Measurements from ENCODE around the gene CNMD. TPM values are rescaled to one million over a fixed set of nuclear protein-coding genes. Genes with fewer than 3 reads are reported as not detected.

The CNMD gene
- polyA plus RNA-seq, 1 donor from 2014 or later, result not detected

DNA sequence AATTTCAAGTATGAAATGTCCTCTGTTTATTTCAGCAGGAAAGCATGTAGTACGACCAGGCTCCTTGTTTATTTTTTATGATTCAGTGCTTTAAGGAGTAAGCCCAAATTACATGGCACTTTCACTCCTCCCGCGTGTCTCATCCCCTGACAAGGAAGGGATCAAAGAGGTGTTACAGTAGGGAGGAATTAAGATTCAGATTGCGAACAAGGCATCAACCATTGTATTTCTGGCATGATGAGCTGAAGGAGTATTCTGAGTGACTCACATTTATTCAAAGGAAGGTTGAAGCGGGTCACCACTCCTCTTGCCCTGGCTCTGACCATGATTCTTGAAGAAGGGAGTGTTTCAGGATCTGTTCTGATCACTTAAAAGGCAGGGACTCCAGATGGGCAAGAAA lies 46.1 kb upstream of the CNMD start:
- Histone ChIP-seq H3K4me3 (ENCODE audit: low read length) (no peak overlapping the region), H3K27me3 (ENCODE audit: insufficient read depth, low read depth, low read length) (no peaks in the 10 kb centered on the region), H3K36me3 (ENCODE audit: insufficient read depth, low read length) (no peaks in the 10 kb centered on the region), H3K9ac (ENCODE audit: low read length) (no peak overlapping the region), H2AFZ (ENCODE audit: low read depth, low read length) (no peak overlapping the region), H3K4me2 (ENCODE audit: low read length) (no peak overlapping the region), H3K79me2 (replicated peaks; ENCODE audit: insufficient read depth, low read length) (no peaks in the 10 kb centered on the region), H4K20me1 (ENCODE audit: insufficient read depth) (no peaks in the 10 kb centered on the region), H3F3A (ENCODE audit: insufficient read depth, low read length, poor library complexity, severe bottlenecking) (no peaks in the 10 kb centered on the region), H3K9me2 (ENCODE audit: insufficient read depth, low read length) (no peaks in the 10 kb centered on the region), H3K27ac (ENCODE audit: low read length) (peak overlapping the region; percentile 44), H3K9me3 (ENCODE audit: low read length) (no peaks in the 10 kb centered on the region)
- TF ChIP-seq RAD21 (conservative IDR thresholded peaks at IDR 0.05), result no peak
- no peak for TF ChIP-seq REST (IDR thresholded peaks at IDR 0.05; ENCODE audit: borderline replicate concordance)
- TF ChIP-seq, protein P1, sequence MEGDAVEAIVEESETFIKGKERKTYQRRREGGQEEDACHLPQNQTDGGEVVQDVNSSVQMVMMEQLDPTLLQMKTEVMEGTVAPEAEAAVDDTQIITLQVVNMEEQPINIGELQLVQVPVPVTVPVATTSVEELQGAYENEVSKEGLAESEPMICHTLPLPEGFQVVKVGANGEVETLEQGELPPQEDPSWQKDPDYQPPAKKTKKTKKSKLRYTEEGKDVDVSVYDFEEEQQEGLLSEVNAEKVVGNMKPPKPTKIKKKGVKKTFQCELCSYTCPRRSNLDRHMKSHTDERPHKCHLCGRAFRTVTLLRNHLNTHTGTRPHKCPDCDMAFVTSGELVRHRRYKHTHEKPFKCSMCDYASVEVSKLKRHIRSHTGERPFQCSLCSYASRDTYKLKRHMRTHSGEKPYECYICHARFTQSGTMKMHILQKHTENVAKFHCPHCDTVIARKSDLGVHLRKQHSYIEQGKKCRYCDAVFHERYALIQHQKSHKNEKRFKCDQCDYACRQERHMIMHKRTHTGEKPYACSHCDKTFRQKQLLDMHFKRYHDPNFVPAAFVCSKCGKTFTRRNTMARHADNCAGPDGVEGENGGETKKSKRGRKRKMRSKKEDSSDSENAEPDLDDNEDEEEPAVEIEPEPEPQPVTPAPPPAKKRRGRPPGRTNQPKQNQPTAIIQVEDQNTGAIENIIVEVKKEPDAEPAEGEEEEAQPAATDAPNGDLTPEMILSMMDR (IDR thresholded peaks at IDR 0.05; ENCODE audit: poor library complexity, severe bottlenecking), result no peak
- no peak for TF ChIP-seq EZH2 (IDR thresholded peaks at IDR 0.05; ENCODE audit: borderline replicate concordance, insufficient read depth, low read length, poor library complexity, severe bottlenecking)
- peak; percentile 24 for TF ChIP-seq POLR2AphosphoS5 (IDR thresholded peaks at IDR 0.05)

DNA sequence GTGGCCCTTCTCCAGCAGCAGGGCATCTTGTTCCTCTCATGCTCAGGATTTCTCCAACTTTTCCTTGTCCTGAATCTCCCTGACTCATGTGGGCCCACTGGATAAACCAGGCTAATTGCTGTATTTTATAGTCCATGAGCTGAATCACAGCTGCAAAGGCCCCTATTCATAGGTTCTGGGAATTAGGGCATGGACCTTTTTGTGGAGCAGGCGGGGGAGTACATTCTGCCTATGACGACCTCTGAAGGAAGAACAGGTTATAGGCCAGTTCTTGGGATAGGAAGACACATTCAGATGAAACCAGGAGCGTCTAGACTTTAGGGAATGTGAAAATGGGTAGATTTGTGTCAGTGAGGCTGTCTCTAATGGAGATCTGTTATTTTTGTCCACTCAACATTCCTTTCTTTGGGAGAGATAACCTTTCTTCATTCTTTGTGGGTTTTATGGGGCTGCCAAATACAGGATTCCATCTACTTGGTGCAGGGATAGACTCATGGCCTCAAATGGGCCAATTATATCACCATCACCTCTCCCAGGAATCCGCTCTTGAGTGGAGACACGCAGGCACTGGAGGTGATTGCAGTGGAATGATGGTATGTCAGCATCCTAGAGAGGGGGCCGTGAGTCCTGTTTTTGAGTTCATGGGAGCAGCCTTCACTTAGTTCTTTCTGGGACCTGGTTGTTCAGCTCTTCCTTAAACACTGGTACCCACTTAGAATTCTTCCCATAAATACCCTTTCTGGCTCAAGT lies 45.1 kb upstream of the CNMD start:
- Histone ChIP-seq H3F3A (ENCODE audit: insufficient read depth, low read length, poor library complexity, severe bottlenecking) (no peaks in the 10 kb centered on the region), H3K9me2 (ENCODE audit: insufficient read depth, low read length) (no peaks in the 10 kb centered on the region), H3K79me2 (replicated peaks; ENCODE audit: insufficient read depth, low read length) (no peaks in the 10 kb centered on the region), H3K9me3 (ENCODE audit: low read length) (no peaks in the 10 kb centered on the region), H3K4me3 (ENCODE audit: low read length) (no peak overlapping the region), H3K9ac (ENCODE audit: low read length) (no peak overlapping the region), H4K20me1 (ENCODE audit: insufficient read depth) (no peaks in the 10 kb centered on the region), H3K27me3 (ENCODE audit: insufficient read depth, low read depth, low read length) (no peaks in the 10 kb centered on the region), H3K36me3 (ENCODE audit: insufficient read depth, low read length) (no peaks in the 10 kb centered on the region), H3K27ac (ENCODE audit: low read length) (no peak overlapping the region), H2AFZ (ENCODE audit: low read depth, low read length) (no peak overlapping the region), H3K4me2 (ENCODE audit: low read length) (no peak overlapping the region)
- no peak for TF ChIP-seq REST (IDR thresholded peaks at IDR 0.05; ENCODE audit: borderline replicate concordance)
- TF ChIP-seq MXI1 (conservative IDR thresholded peaks at IDR 0.05; ENCODE audit: poor library complexity, severe bottlenecking), result no peak
- TF ChIP-seq TAF1 (IDR thresholded peaks at IDR 0.05; ENCODE audit: low read depth), result no peak
- TF ChIP-seq POLR2AphosphoS5 (IDR thresholded peaks at IDR 0.05), result no peak
- no peak for TF ChIP-seq EP300 (conservative IDR thresholded peaks at IDR 0.05; ENCODE audit: poor library complexity, severe bottlenecking)
- no peak for TF ChIP-seq SMC3 (conservative IDR thresholded peaks at IDR 0.05; ENCODE audit: poor library complexity)
- TF ChIP-seq RAD21 (conservative IDR thresholded peaks at IDR 0.05), result no peak
- TF ChIP-seq EZH2 (IDR thresholded peaks at IDR 0.05; ENCODE audit: borderline replicate concordance, insufficient read depth, low read length, poor library complexity, severe bottlenecking), result no peak

Data from neural cell (in vitro differentiated cells).